Epithelial cell of proximal tubule (primary cell): ENCODE measurements around the gene PTPRG. TPM values are rescaled to one million over a fixed set of nuclear protein-coding genes. Genes with fewer than 3 reads are reported as not detected.
A peak's percentile ranks its signal among the peaks of the same experiment; 100 is the strongest.

ENCODE experiments used
- DNase-seq: peaks from one replicate; pipeline ENCODE4 v3.0.0-alpha.2; 2011; ENCODE audit warnings: low read depth
- H3K4me3 ChIP-seq: 2 replicates; pipeline ENCODE4 v1.5.1; 2011; ENCODE audit warnings: low read depth, mild to moderate bottlenecking, low read length
- CTCF ChIP-seq: conservative IDR thresholded peaks from 2 replicates; pipeline ENCODE4 v1.5.1; 2012; ENCODE audit warnings: low read depth, mild to moderate bottlenecking, low read length
- total RNA-seq: library from RNA; depleted of rRNA; stranded (reverse); fragments of >200 nt; gene quantifications from 2 replicates; pipeline ENCODE4 v1.2.3, GENCODE V29; 2015

Gene PTPRG
- total RNA-seq = 13.5 and 16.9 TPM in 2 replicates

DNA sequence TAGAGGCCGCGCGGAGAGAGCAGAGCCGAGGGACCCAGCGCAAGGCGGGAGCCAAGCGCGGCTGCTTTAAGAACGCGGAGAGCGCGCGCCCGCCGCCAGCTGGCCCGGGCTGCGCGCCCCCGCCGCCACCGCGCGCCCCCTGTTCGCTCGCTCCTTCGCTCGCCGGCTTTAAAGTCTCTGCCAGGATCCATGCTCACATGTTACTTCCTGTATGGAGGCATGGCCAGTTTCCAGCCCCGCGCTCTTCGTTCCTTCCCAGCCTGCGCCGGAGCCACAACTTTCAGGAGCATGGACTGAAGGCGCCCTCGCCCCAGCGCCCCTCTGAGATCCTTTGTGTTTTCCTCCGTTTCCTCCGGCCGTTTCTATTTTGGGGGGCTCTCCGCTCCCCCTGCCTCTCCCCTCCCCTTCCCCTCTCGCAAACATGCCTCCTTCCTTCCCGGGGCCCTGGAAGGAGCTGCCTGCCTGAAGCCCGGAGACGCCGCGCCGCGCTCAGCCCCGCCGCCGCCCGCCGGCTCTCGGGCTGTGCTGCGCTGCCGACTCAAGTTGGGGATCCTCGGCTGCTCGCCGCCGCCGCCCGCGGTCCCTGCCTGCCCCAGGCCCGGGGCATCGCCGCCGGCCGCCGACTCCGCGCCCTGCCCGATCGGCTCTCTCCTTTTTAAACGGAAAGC, at the start of gene PTPRG:
Gene PTPRG, plus strand, starts transcription at position 198 of the 668 bp plus-strand sequence. CDS start 717 bp downstream, outside the sequence.
- DNase-seq = peak; percentile 48
- no peak for TF ChIP-seq CTCF
- H3K4me3 ChIP-seq = peak within 1 kb of the TSS; percentile 95

GRCh38 chr3:61518590-61518989, 42.8 kb upstream of the PTPRG start:
- DNase-seq = no peak
- no peak overlapping the region for H3K4me3 ChIP-seq
- TF ChIP-seq CTCF = no peak

DNA sequence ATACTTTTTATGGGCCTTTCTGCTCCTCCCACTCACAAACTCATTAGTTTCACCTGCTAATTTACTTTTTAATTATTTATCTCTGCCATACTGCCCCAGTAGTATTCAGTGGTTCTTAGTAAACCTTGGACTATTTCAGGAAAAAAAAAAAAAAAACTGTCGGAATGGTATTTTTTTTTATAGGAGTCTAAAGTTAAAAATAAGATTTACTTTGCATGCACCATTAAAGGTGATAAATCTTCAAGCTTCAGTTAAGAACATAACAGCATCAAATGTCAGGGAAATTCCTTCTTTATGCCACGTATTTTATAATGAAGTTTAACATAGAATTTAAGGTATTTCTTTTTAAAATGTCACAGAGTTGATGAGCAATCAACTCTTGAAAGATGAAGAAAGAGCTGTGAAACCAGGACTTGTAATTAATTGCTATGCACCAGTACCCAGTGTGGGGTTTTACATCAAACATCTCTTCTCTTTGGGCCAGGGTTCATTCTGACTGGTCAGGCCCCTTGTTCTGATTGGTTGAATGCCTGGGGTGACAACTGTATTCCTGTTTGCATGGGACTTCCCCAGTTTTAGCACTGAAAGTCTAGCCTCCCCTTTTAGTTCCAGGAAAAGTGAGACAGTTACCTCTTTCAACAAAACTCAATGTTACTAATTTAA, 40.3 kb upstream of the PTPRG start:
- no peak overlapping the region for H3K4me3 ChIP-seq
- DNase-seq = no peak
- TF ChIP-seq CTCF = no peak

DNA sequence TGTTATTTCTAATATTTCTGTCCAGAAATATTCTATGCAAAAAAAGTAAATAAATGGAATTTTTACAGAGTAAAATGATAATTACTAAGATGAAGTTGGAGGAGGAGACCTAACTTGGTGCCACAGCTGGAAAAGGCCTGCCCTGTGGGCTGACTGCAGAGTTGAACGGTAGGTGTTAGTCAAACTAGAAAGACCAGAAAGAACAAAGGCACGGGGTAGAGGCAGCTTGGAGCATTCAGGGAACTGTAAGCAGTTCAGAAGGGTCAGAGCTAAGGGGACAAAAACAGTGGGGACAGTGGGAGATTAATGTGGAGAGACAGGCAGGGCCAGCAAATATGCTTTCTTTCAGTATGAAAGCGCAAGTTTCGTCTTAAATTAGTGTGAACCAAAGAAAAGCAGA, 39.3 kb upstream of the PTPRG start:
- no peak overlapping the region for H3K4me3 ChIP-seq
- no peak for DNase-seq
- no peak for TF ChIP-seq CTCF

DNA sequence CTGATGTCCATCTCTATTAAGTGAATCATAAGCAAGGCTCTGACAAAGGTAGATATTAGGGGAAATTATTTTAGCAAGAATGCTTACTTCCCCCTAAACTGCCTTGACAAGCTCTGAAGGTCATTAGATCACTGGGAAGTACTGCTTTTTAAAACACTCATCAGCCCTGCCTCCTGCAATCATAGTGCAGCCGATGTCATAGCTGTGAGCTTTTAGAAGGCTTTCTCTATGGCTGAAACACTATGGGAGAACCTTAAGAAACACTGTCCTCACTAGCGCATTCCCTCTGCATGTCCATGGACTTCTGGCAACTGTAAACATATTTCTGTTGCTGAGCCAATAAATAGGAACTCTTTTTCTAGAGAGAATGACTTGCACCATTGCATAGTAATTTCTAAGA, 38.7 kb upstream of the PTPRG start:
- no peak for TF ChIP-seq CTCF
- H3K4me3 ChIP-seq = no peak overlapping the region
- no peak for DNase-seq

GRCh38 chr3:61524933-61525332, 36.4 kb upstream of the PTPRG start:
- TF ChIP-seq CTCF = no peak

GRCh38 chr3:61526308-61526707, 35.1 kb upstream of the PTPRG start:
- TF ChIP-seq CTCF = no peak
- DNase-seq = no peak
- H3K4me3 ChIP-seq = no peak overlapping the region

More at GRCh38 chr3:61524933-61525332, 36.4 kb upstream of the PTPRG start:
- no peak overlapping the region for H3K4me3 ChIP-seq
- DNase-seq = no peak
